HCT116 (cell line): ENCODE measurements around the gene HOXC11. TPM values are rescaled to one million over a fixed set of nuclear protein-coding genes. Genes with fewer than 3 reads are reported as not detected.

Experiments used
- ATAC-seq: fragments of 200-7000 bp; cut with Tn5 transposase; 2 replicates; pipeline ENCODE4 v1.9.1; 2020; ENCODE audit warnings: mild to moderate bottlenecking, moderate library complexity
- BruUV-seq: library from RNA; stranded (reverse); fragments of 400-500 nt; replicated peaks from 2 replicates; lab custom pipeline; 2021; lab: Mats Ljungman, UMichigan
- CTCF ChIA-PET: fragments of 300-600 bp; sonication (Branson Sonifier 250); formaldehyde crosslinking; loops from one replicate; lab custom pipeline; 2021; ENCODE audit warnings: antibody characterized with exemption; lab: Charles Lee
- POLR2A ChIA-PET: fragments of 300-600, 350-600 bp; sonication (Branson Sonifier 250); formaldehyde crosslinking; loops from one replicate; lab custom pipeline; 2021; ENCODE audit warnings: antibody characterized with exemption; lab: Charles Lee
- RAD21 ChIA-PET, 2 experiments: fragments of 300-600 bp; sonication (Branson Sonifier 250); formaldehyde crosslinking; loops; one replicate each; lab custom pipeline; 2023; ENCODE audit warnings: low total read pairs in 2 of 2; ENCODE audit not compliant: uncharacterized antibody in 2 of 2, unreplicated experiment in 2 of 2, low non-redundant PET in 1 of 2; lab: Charles Lee
- DNase-seq: peaks from one replicate; pipeline ENCODE4 v3.0.0-alpha.2; 2010; ENCODE audit warnings: low read depth, low spot score
- H2AFZ ChIP-seq: fragments of 200-600 bp; shearing (Covaris generic), sonication (generic); 2 replicates; pipeline ENCODE4 v1.6.1; 2017; ENCODE audit warnings: low read depth, mixed run types, mixed read lengths, antibody characterized with exemption, low read length; ENCODE audit not compliant: poor library complexity, severe bottlenecking
- H3K27ac ChIP-seq: 2 replicates; pipeline ENCODE4 v1.5.1; 2012; ENCODE audit warnings: low read depth, low read length
- H3K27me3 ChIP-seq: fragments of 200-600 bp; sonication (generic); 2 replicates; pipeline ENCODE4 v1.6.1; 2016; ENCODE audit warnings: mixed run types, low read length, mixed read lengths; ENCODE audit not compliant: insufficient read depth
- H3K36me3 ChIP-seq, 2 experiments: fragments of 200-500 bp in 1 of 2; fragments of 200-600 bp in 1 of 2; sonication (Bioruptor generic) in 1 of 2; sonication (generic) in 1 of 2; 2 replicates each; pipeline versions ENCODE4 v1.5.1 to v1.6.1; 2014 to 2016; ENCODE audit warnings: low read length in 2 of 2, inconsistent platforms in 1 of 2, mixed read lengths in 1 of 2, mixed run types in 1 of 2; ENCODE audit not compliant: insufficient read depth in 2 of 2, control insufficient read depth in 1 of 2
- H3K4me1 ChIP-seq, 2 experiments: fragments of 200-600 bp in 1 of 2; sonication (generic) in 1 of 2; 2 replicates each; pipeline versions ENCODE4 v1.5.1 to v1.6.1; 2012 to 2017; ENCODE audit warnings: low read length in 2 of 2, inconsistent platforms in 1 of 2, mild to moderate bottlenecking in 1 of 2, mixed read lengths in 1 of 2, mixed run types in 1 of 2, moderate library complexity in 1 of 2; ENCODE audit not compliant: insufficient read depth in 2 of 2, control insufficient read depth in 1 of 2
- H3K4me2 ChIP-seq: fragments of 200-600 bp; sonication (generic); 2 replicates; pipeline ENCODE4 v1.6.1; 2017; ENCODE audit warnings: mixed run types, low read length, mixed read lengths
- H3K4me3 ChIP-seq, 2 experiments: fragments of 200-600 bp in 1 of 2; sonication (generic) in 1 of 2; replicated peaks in 1 of 2; 2 replicates each; pipeline ENCODE4 v1.5.1; 2011 to 2016; ENCODE audit warnings: low read length in 2 of 2, control low read depth in 1 of 2, low read depth in 1 of 2, mild to moderate bottlenecking in 1 of 2, mixed read lengths in 1 of 2, mixed run types in 1 of 2
- H3K79me2 ChIP-seq: fragments of 200-600 bp; sonication (generic); 2 replicates; pipeline ENCODE4 v1.6.1; 2017; ENCODE audit warnings: mild to moderate bottlenecking, mixed run types, low read length, moderate library complexity, mixed read lengths; ENCODE audit not compliant: insufficient read depth
- H3K9ac ChIP-seq: fragments of 200-600 bp; sonication (generic); 2 replicates; pipeline ENCODE4 v1.6.1; 2016; ENCODE audit warnings: low read length, mixed read lengths
- H3K9me2 ChIP-seq: fragments of 200-600 bp; sonication (generic), shearing (Covaris generic); 2 replicates; pipeline ENCODE4 v1.6.1; 2017; ENCODE audit warnings: mixed run types, mild to moderate bottlenecking, moderate library complexity; ENCODE audit not compliant: insufficient read depth
- H3K9me3 ChIP-seq, 2 experiments: fragments of 200-500 bp in 1 of 2; fragments of 200-600 bp in 1 of 2; sonication (Bioruptor generic) in 1 of 2; sonication (generic) in 1 of 2; 2 replicates each; pipeline ENCODE4 v1.6.1; 2014 to 2017; ENCODE audit warnings: low read length in 2 of 2, mixed read lengths in 2 of 2, inconsistent platforms in 1 of 2, low read depth in 1 of 2, mild to moderate bottlenecking in 1 of 2, mixed run types in 1 of 2, moderate library complexity in 1 of 2; ENCODE audit not compliant: control insufficient read depth in 1 of 2, insufficient read depth in 1 of 2
- H4K20me1 ChIP-seq: fragments of 200-600 bp; sonication (generic), shearing (Covaris generic); 2 replicates; pipeline ENCODE4 v1.6.1; 2017; ENCODE audit warnings: mixed run types, mild to moderate bottlenecking, moderate library complexity; ENCODE audit not compliant: insufficient read depth
- ELF1 ChIP-seq: IDR thresholded peaks from 2 replicates; pipeline ENCODE4 v1.6.1; 2012; ENCODE audit warnings: low read depth, borderline replicate concordance
- EZH2 ChIP-seq: fragments of 200-600 bp; sonication (generic); IDR thresholded peaks from 2 replicates; pipeline ENCODE4 v1.6.1; 2017; ENCODE audit warnings: antibody characterized with exemption, mixed run types
- POLR2AphosphoS5 ChIP-seq: IDR thresholded peaks from 2 replicates; pipeline ENCODE4 v1.6.1; 2011; ENCODE audit warnings: mild to moderate bottlenecking, low read depth, low read length, moderate library complexity
- SIN3A ChIP-seq: IDR thresholded peaks from 2 replicates; pipeline ENCODE4 v1.6.1; 2012; ENCODE audit warnings: low read depth
- YY1 ChIP-seq: IDR thresholded peaks from 2 replicates; pipeline ENCODE4 v1.6.1; 2011; ENCODE audit warnings: low read length, low read depth, moderate library complexity, mild to moderate bottlenecking; ENCODE audit not compliant: insufficient replicate concordance; ENCODE audit errors: extremely low read depth
- ZFX ChIP-seq: fragments of 450-650 bp; IDR thresholded peaks from 2 replicates; pipeline ENCODE4 v1.6.1; 2017
- intact Hi-C: fragments of 100-400 bp; cut with micrococcal nuclease; formaldehyde crosslinking; loops from 2 replicates; pipeline ENCODE4 v1.10.0; 2022
- total RNA-seq: library from RNA; stranded (reverse); gene quantifications from one replicate; pipeline ENCODE4 v1.2.1, GENCODE V29; 2021; ENCODE audit not compliant: unreplicated experiment
- TF ChIP-seq, protein P1 (sequence below): IDR thresholded peaks from 2 replicates; pipeline ENCODE4 v1.6.1; 2011; ENCODE audit warnings: mild to moderate bottlenecking, low read length, moderate library complexity; ENCODE audit not compliant: insufficient replicate concordance; ENCODE audit errors: extremely low read depth
- TF ChIP-seq, protein P2 (sequence below), 3 experiments: fragments of 200-600 bp in 1 of 3; sonication (generic) in 1 of 3; IDR thresholded peaks in 2 of 3; conservative IDR thresholded peaks in 1 of 3; 2 replicates each; pipeline ENCODE4 v1.5.1; 2012 to 2017; ENCODE audit warnings: low read depth in 2 of 3, low read length in 2 of 3, antibody characterized with exemption in 1 of 3, borderline replicate concordance in 1 of 3, control low read depth in 1 of 3, mild to moderate bottlenecking in 1 of 3, mixed read lengths in 1 of 3, mixed run types in 1 of 3, moderate library complexity in 1 of 3; ENCODE audit not compliant: insufficient read depth in 1 of 3
- TF ChIP-seq, protein P3 (sequence below): IDR thresholded peaks from 2 replicates; pipeline ENCODE4 v1.6.1; 2012
- TF ChIP-seq, protein P4 (sequence below): IDR thresholded peaks from 2 replicates; pipeline ENCODE4 v1.6.1; 2012; ENCODE audit warnings: low read depth

The HOXC11 gene
- total RNA-seq, 1 experiment from 2014 or later = 0.22 TPM

DNA sequence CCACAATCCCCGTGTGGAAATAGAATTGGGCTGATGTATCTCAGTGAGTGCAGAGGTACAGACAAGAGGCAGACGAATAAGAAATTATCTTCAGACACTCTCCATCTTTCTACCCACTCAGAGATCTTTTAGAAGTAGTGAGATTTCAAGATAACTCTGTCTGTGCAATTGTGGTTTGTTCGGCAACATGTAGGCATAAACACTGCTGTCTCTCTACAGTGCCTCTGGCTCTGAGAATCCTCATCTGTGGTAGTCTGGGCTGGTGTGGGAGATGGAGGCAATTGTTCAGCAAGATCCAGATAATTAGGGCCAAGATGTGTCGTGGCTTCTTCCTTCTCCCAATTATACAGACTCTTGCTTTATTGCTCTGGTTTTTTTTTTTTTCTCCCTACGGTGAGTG is 31.2 kb upstream of the HOXC11 start:
- Histone ChIP-seq H4K20me1 (no peaks in the 10 kb centered on the region), H3K9me3 (no peaks in the 10 kb centered on the region), H3K27me3 (no peaks in the 10 kb centered on the region), H3K9me2 (no peaks in the 10 kb centered on the region), H3K79me2 (no peaks in the 10 kb centered on the region), H2AFZ (no peak overlapping the region), H3K4me1 (peaks cover 8 to 15% of the 10 kb centered on the region in 2 experiments; a peak in 3 of 4 replicates), H3K27ac (no peak overlapping the region), H3K4me3 (no peak overlapping the region), H3K36me3 (no peaks in the 10 kb centered on the region), H3K4me2 (no peak overlapping the region), H3K9ac (no peak overlapping the region)
- ChIA-PET POLR2A (no interaction called here), RAD21 (no interaction called here), CTCF (no interaction called here)
- no peak for ATAC-seq
- intact Hi-C loops = no loop called here
- TF ChIP-seq ELF1 (no peak), YY1 (no peak), SIN3A (no peak), ZFX (no peak), EZH2 (no peak), POLR2AphosphoS5 (no peak)
- TF ChIP-seq, protein P1, sequence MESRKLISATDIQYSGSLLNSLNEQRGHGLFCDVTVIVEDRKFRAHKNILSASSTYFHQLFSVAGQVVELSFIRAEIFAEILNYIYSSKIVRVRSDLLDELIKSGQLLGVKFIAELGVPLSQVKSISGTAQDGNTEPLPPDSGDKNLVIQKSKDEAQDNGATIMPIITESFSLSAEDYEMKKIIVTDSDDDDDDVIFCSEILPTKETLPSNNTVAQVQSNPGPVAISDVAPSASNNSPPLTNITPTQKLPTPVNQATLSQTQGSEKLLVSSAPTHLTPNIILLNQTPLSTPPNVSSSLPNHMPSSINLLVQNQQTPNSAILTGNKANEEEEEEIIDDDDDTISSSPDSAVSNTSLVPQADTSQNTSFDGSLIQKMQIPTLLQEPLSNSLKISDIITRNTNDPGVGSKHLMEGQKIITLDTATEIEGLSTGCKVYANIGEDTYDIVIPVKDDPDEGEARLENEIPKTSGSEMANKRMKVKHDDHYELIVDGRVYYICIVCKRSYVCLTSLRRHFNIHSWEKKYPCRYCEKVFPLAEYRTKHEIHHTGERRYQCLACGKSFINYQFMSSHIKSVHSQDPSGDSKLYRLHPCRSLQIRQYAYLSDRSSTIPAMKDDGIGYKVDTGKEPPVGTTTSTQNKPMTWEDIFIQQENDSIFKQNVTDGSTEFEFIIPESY = no peak
- TF ChIP-seq, protein P2, sequence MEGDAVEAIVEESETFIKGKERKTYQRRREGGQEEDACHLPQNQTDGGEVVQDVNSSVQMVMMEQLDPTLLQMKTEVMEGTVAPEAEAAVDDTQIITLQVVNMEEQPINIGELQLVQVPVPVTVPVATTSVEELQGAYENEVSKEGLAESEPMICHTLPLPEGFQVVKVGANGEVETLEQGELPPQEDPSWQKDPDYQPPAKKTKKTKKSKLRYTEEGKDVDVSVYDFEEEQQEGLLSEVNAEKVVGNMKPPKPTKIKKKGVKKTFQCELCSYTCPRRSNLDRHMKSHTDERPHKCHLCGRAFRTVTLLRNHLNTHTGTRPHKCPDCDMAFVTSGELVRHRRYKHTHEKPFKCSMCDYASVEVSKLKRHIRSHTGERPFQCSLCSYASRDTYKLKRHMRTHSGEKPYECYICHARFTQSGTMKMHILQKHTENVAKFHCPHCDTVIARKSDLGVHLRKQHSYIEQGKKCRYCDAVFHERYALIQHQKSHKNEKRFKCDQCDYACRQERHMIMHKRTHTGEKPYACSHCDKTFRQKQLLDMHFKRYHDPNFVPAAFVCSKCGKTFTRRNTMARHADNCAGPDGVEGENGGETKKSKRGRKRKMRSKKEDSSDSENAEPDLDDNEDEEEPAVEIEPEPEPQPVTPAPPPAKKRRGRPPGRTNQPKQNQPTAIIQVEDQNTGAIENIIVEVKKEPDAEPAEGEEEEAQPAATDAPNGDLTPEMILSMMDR (IDR thresholded peaks at IDR 0.05 in 2 of 3, conservative IDR thresholded peaks at IDR 0.05 in 1 of 3; ENCODE audit: borderline replicate concordance in 1 of 3, insufficient read depth in 1 of 3, low read depth in 2 of 3, low read length in 2 of 3) = no peak
- TF ChIP-seq, protein P3, sequence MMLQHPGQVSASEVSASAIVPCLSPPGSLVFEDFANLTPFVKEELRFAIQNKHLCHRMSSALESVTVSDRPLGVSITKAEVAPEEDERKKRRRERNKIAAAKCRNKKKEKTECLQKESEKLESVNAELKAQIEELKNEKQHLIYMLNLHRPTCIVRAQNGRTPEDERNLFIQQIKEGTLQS = no peak
- TF ChIP-seq, protein P4, sequence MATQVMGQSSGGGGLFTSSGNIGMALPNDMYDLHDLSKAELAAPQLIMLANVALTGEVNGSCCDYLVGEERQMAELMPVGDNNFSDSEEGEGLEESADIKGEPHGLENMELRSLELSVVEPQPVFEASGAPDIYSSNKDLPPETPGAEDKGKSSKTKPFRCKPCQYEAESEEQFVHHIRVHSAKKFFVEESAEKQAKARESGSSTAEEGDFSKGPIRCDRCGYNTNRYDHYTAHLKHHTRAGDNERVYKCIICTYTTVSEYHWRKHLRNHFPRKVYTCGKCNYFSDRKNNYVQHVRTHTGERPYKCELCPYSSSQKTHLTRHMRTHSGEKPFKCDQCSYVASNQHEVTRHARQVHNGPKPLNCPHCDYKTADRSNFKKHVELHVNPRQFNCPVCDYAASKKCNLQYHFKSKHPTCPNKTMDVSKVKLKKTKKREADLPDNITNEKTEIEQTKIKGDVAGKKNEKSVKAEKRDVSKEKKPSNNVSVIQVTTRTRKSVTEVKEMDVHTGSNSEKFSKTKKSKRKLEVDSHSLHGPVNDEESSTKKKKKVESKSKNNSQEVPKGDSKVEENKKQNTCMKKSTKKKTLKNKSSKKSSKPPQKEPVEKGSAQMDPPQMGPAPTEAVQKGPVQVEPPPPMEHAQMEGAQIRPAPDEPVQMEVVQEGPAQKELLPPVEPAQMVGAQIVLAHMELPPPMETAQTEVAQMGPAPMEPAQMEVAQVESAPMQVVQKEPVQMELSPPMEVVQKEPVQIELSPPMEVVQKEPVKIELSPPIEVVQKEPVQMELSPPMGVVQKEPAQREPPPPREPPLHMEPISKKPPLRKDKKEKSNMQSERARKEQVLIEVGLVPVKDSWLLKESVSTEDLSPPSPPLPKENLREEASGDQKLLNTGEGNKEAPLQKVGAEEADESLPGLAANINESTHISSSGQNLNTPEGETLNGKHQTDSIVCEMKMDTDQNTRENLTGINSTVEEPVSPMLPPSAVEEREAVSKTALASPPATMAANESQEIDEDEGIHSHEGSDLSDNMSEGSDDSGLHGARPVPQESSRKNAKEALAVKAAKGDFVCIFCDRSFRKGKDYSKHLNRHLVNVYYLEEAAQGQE = no peak
- no peak for DNase-seq
- BruUV-seq = no TSS peak
